GM12892 (cell line): ENCODE results near the gene C11orf21.

Source experiments
- POLR2A ChIP-seq: IDR thresholded peaks from 2 replicates; pipeline ENCODE4 v1.6.1; 2011; ENCODE audit warnings: low read depth, low read length, control low read depth
- POLR2AphosphoS5 ChIP-seq: IDR thresholded peaks from 2 replicates; pipeline ENCODE4 v1.6.1; 2011; ENCODE audit warnings: low read depth, low read length, control low read depth
- TAF1 ChIP-seq: IDR thresholded peaks from 2 replicates; pipeline ENCODE4 v1.6.1; 2011; ENCODE audit warnings: low read depth, mild to moderate bottlenecking, control low read depth, low read length, borderline replicate concordance

GRCh38 chr11:2348986-2349385, 47.3 kb upstream of the C11orf21 start:
- no peak for TF ChIP-seq POLR2A
- TF ChIP-seq TAF1 = no peak
- TF ChIP-seq POLR2AphosphoS5 = no peak
